Activated T-cell treated with anti-CD3 and anti-CD28 coated beads for 24 hours (primary cell): Measurements from ENCODE around the gene SDF2L1.
"Not testable (repeated sequence)": the region's sequence is repeated elsewhere in the genome, so short reads cannot be mapped to it uniquely, and the experiment has no call there.

Source experiments
- DNase-seq: peaks from one replicate; pipeline ENCODE4 v3.0.0-alpha.2; 2020; ENCODE audit warnings: low read depth

Gene SDF2L1

DNA sequence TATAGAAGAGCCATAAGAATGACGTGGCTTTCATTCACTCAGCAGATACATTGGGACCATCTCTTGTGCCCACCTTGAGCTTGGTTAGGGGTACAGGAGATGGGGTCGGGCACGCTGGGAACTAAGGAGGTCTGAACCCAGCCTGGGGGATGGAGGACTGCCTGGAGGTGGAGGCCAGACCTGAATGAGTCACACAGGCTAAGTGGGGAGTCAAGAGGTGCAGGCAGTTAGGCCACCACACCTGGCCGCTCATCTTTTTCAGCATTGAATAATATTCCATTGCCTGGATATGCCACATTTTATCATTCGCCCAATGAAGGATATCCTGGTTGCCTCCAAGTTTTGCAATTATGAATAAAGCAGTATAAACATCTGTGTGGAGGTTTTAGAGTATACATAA, 19.9 kb downstream of the SDF2L1 start:
- no peak for DNase-seq

DNA sequence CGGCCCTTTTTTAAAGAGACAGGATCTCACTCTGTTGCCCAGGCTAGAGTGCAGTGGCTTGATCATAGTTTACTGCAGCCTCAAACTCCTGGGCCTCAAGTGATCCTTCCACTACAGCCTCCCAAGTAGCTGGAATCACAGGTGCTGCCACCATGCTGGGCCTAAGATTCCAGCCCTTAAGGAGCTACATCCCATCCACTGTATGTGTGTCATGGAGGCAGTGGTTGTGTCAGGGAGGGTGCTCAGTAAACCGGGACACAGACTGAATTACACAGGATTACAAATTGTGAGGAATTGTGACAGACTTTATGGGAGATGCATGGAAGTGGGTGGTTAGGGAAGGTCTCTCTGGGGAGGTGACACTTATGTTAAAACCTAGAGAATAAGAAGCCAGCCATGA, 21.6 kb downstream of the SDF2L1 start:
- no peak for DNase-seq

DNA sequence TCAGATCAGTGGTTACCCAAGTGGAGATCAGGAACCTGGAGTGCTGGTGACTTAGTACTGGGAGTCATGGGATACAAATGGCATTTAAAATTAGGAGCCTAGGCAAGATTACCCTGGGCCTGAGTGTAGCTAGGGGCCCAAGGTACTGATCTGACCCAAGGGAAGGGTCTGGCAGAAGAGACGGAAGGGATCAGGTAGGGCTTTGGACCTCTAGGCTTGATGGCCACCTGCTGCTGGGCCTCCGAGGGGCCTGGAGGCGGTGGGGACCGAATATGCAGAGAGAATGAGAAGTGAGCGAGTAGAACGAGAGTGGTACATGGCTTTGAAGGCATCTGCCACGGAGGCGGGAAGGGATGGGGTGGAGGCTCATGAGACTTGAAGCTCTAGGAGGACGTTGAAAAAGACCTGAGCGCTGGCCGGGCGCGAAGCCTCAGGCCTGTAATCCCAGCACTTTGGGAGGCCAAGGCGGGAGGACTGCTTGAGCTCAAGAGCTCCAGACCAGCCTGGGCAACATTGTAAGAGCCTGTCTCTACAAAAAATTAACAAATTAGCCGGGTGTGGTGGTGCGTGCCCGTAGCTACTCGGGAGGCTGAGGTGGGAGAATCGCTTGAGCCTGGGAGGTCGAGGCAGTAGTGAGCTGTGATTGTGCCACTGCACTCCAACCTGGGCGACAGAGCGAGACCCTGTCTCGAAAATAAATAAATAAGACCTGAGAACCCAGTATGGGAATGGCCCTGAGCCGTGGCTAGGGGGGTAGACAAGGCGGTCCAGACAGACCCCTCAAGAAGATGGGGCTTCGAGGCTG, 23.1 kb downstream of the SDF2L1 start:
- DNase-seq: no peak

- DNase-seq: no peak
Observed at GRCh38 chr22:21666786-21667185, 24.7 kb downstream of the SDF2L1 start.

- DNase-seq: no peak
Observed at GRCh38 chr22:21669026-21669425, 26.9 kb downstream of the SDF2L1 start.

DNA sequence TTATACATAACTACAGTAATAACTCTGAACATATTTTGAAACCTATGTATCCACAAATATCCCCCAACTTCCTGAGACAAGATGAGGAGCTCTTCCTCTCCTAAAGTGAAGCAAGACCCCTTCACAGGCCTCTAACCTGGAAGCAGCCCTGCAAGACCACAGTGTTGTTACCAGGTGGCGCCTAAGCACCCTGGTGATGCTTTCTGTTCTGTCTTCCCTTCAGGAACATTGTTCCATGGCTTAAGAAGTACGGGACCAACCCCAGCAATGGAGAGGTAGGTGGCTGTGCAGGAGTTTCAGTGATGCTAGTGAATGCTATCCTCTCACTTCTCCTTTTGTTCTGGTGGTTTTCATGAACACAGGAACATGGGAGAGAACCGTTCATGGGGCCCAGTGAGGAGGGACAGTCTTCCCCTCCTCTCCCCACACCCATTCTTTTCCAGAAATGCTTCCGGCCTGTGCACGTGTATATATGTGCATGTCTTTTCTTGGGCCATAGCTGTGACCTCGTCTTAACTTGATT, 30.1 kb downstream of the SDF2L1 start:
- no peak for DNase-seq

- DNase-seq: no peak
Observed at GRCh38 chr22:21673534-21674321, 31.6 kb downstream of the SDF2L1 start.

GRCh38 chr22:21674638-21675245, 32.6 kb downstream of the SDF2L1 start:
- DNase-seq: no peak

DNA sequence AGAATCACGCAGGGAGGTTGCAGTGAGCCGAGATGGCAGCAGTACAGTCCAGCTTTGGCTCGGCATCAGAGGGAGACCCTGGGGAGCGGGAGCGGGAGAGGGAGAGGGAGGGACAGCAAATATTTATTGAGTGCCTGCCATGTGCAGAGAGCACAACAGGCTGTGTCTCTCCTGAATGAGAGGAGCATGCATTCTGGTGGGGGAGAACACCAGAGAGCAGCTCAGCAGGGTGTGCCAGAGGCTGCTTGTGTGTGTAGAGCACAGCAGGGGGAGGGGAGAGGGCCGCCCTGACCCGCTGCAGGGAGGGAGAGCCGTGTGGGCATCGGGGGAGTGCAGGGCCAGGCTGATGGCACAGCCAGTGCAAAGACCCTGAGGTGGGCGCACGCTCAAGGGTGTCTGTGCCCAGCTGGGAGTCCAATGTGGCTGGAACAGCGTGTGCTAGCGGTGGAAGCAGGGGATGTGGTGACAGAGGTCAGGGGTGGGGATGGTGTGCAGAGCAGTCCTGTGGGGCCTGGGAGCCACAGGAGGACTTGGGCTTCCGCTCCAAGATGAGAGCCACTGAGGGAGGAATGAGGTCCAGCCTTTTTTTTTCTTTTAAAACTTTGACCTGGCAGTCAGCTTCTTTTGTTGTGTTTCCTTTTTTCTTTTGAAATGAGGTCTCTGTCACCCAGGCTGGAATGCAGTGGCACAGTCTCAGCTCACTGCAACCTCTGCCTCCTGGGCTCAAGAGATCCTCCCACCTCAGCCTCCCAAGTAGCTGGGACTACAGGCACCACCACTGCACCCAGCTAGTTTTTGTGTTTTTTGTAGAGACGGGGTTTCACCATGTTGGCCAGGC, 35.7 kb downstream of the SDF2L1 start:
- no peak for DNase-seq

DNA sequence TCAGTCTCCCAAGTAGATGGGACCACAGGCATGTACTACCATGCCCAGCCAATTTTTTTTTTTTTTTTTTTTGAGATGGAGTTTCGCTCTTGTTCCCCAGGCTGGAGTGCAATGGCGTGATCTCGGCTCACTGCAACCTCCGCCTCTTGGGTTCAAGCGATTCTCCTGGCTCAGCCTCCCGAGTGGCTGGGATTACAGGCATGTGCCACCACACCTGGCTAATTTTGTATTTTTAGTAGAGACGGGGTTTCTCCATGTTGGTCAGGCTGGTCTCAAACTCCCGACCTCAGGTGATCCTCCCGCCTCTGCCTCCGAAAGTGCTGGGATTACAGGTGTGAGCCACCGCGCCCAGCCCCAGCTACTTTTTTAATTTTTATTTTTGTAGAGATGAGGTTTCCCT, 36.7 kb downstream of the SDF2L1 start:
- DNase-seq: not testable (repeated sequence)

DNA sequence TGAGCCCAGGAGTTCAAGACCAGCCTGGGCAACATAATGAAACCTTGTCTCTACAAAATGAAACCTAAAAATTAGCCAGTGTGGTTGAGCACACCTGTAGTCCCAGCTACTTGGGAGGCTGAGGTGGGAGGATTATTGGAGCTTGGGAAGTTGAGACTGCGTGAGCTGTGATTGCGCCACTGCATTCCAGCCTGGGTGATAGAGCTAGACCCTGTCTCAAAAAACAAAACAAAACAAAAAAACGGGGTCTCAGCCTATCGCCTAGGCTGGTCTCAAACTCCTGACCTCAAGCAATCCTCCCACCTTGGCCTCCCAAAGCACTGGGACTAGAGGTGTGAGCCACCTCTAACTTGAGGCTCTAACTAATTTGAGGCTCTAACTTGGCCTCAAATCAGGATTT, 37.3 kb downstream of the SDF2L1 start:
- no peak for DNase-seq

GRCh38 chr22:21680830-21681565, 38.9 kb downstream of the SDF2L1 start:
- no peak for DNase-seq

DNA sequence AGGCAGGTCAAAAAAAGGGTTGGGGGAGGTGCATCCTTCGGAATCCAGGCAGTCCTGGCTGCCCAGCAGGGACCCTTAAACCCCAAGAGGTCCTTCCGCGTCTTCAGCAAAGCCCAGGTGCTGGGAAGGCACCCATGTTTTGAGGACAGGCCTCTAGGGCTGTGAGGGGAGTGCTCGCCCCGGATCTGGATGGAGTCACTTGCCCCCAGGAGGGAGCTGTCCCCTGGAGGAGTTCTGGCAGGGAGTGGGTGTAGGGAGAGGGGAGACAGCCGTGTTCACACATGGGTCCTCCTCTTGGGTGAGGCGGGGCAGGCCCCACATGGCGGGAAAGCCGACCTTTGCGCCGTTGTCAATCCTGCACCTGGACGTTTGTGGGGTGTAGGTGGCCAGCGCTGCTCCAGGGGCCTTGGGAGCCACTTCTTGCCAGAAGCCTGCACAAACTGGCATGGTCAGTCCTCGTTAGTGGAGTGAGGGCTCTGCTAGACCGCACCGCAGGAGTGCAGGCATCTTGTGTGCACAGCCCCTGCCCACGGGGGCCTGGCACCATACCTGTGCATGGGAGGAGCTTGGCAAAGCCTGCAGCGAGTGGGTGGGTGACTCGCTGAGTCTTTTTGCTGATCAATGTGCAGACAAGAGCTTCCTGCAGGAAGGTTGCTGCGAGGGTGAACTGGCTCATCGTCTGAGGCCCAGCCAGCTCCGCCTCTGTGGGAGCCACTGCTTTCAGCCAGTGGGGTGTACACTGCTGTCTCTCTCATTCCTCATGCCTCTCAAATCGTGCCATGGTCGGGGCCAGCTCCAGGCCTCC, 39.7 kb downstream of the SDF2L1 start:
- no peak for DNase-seq

- DNase-seq: no peak
Observed at GRCh38 chr22:21682385-21683175, 40.5 kb downstream of the SDF2L1 start.

DNA sequence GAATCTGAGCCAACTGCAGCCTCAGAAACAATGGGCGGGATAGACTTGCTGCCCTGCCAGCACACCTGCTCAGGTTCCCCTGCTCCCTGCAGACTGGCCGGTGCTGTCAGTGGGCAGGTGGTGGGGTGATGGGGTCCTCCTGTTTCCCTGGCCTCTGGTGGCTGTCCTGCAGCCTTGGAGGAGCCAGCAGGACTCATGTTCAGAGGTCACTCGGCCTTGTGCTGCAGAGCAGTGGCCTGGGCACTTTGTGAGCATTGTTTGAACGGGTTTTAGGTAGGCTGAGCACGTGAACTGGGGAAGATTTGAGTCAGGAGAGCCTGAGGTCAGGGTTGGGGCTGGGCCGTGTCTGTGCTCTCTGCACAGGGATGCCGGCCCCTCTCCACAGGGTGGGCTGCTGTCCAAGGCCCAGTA, 41.3 kb downstream of the SDF2L1 start:
- no peak for DNase-seq

DNA sequence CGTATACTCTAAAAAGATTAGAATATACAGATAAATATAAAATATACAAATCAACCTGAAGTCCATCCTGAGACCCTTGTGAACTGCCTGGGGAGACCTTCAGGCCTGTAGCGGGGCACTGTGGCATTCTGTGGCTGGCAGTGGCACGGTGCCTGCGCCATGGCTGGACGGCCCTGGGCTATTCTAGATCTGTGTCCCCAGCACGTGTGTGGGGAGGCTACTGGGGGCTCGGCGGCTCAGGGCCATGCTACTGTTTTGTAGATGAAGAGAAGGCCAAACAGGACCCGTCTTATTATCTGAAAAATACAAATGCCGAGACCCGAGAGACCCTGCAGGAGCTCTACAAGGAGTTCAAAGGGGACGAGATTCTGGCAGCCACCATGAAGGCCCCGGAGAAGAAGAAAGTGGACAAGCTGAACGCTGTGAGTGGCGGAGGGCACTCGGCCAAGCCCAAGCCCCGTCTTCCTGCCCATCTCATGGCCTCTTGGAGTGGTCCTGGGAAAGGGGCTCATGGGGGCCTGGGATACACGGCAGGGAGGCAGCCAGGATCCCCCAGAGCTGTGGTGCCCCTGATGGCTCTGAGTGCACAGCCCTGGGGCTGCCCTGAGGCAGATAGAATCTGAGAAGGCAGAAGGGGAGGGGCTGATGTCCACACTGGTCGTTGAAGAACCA, 42.5 kb downstream of the SDF2L1 start:
- DNase-seq: no peak

GRCh38 chr22:21685164-21685513, 43.0 kb downstream of the SDF2L1 start:
- DNase-seq: no peak

- DNase-seq: no peak
Observed at GRCh38 chr22:21686193-21686608, 44.1 kb downstream of the SDF2L1 start.
